DMS 273 (cell line): ENCODE results near the gene HOXA5.
A peak's percentile ranks its signal among the peaks of the same experiment; 100 is the strongest.

Experiments used
- DNase-seq: peaks from one replicate; lab custom pipeline; 2025; ENCODE audit not compliant: unreplicated experiment; lab: John Stamatoyannopoulos, UW

HOXA5 gene

GRCh38 chr7:27160546-27161213, 17.2 kb upstream of the HOXA5 start:
- DNase-seq, result peak; percentile 96

GRCh38 chr7:27160145-27160545, 16.7 kb upstream of the HOXA5 start:
- DNase-seq, result no peak

GRCh38 chr7:27159266-27160144, 16.0 kb upstream of the HOXA5 start:
- DNase-seq, result no peak

GRCh38 chr7:27158436-27159265, 15.2 kb upstream of the HOXA5 start:
- DNase-seq, result no peak

GRCh38 chr7:27157702-27158431, 14.4 kb upstream of the HOXA5 start:
- DNase-seq, result no peak

- peak; percentile 66 for DNase-seq
Observed at GRCh38 chr7:27156916-27157701, 13.6 kb upstream of the HOXA5 start.

GRCh38 chr7:27156508-27156898, 13.0 kb upstream of the HOXA5 start, which contains the start of gene HOXA7:
Gene HOXA7, minus strand, starts transcription at chr7:27156675. Its CDS starts 130 bp downstream, at chr7:27156545.
- DNase-seq, result peak; percentile 95

GRCh38 chr7:27155816-27156507, 12.5 kb upstream of the HOXA5 start:
- peak; percentile 84 for DNase-seq

- DNase-seq, result peak; percentile 51
Observed at GRCh38 chr7:27154901-27155815, 11.7 kb upstream of the HOXA5 start.

- DNase-seq, result no peak
Observed at GRCh38 chr7:27154369-27154768, 10.9 kb upstream of the HOXA5 start.

- no peak for DNase-seq
Observed at GRCh38 chr7:27153526-27153925, 10.0 kb upstream of the HOXA5 start.

GRCh38 chr7:27152816-27153442, 9.4 kb upstream of the HOXA5 start:
- DNase-seq, result no peak

GRCh38 chr7:27151931-27152815, 8.7 kb upstream of the HOXA5 start, which contains the start of gene HOXA3:
Gene HOXA3, minus strand, starts transcription at chr7:27152583. Its CDS starts 41,943 bp downstream, at chr7:27110640.
- DNase-seq, result no peak

- peak; percentile 41 for DNase-seq
Observed at GRCh38 chr7:27151341-27151930, 8.0 kb upstream of the HOXA5 start.

- peak; percentile 91 for DNase-seq
Observed at GRCh38 chr7:27150568-27151340, 7.3 kb upstream of the HOXA5 start.
